Neuronal stem cell (in vitro differentiated cells): ENCODE results near the gene FAM118A.

Source experiments
- DNase-seq: peaks from one replicate; pipeline ENCODE4 v3.0.0-alpha.2; 2013; ENCODE audit warnings: low spot score
- H2AFZ ChIP-seq: one replicate; pipeline ENCODE4 v1.6.1; 2013; ENCODE audit warnings: mild to moderate bottlenecking, low read length, inconsistent platforms
- H2AK5ac ChIP-seq: 2 replicates; pipeline ENCODE4 v1.6.1; 2013; ENCODE audit warnings: low read depth, mild to moderate bottlenecking, inconsistent platforms, low read length, moderate library complexity, mixed read lengths
- H2BK120ac ChIP-seq: 2 replicates; pipeline ENCODE4 v1.6.1; 2013; ENCODE audit warnings: low read depth, mild to moderate bottlenecking, inconsistent platforms, low read length, moderate library complexity, mixed read lengths
- H2BK12ac ChIP-seq: one replicate; pipeline ENCODE4 v1.6.1; 2013; ENCODE audit warnings: low read length, inconsistent platforms
- H2BK15ac ChIP-seq: 2 replicates; pipeline ENCODE4 v1.6.1; 2013; ENCODE audit warnings: mild to moderate bottlenecking, low read length, inconsistent platforms, mixed read lengths
- H2BK5ac ChIP-seq: one replicate; pipeline ENCODE4 v1.6.1; 2013; ENCODE audit warnings: inconsistent platforms, mild to moderate bottlenecking, low read length, moderate library complexity
- H3K14ac ChIP-seq: one replicate; pipeline ENCODE4 v1.6.1; 2013; ENCODE audit warnings: low read length, inconsistent platforms
- H3K18ac ChIP-seq: 2 replicates; pipeline ENCODE4 v1.6.1; 2013; ENCODE audit warnings: low read length, inconsistent platforms
- H3K23ac ChIP-seq: 2 replicates; pipeline ENCODE4 v1.6.1; 2013; ENCODE audit warnings: low read depth, mild to moderate bottlenecking, mixed read lengths, low read length, inconsistent platforms; ENCODE audit not compliant: poor library complexity
- H3K27ac ChIP-seq: replicated peaks from 3 replicates; pipeline ENCODE4 v1.5.1; 2013; ENCODE audit warnings: low read length, inconsistent platforms
- H3K27me3 ChIP-seq, 3 experiments: 2 replicates each; pipeline ENCODE4 v1.6.1; 2013; ENCODE audit warnings: low read length in 3 of 3, mild to moderate bottlenecking in 2 of 3, inconsistent platforms in 1 of 3, low read depth in 1 of 3, mixed read lengths in 1 of 3, moderate library complexity in 1 of 3; ENCODE audit not compliant: control insufficient read depth in 3 of 3, insufficient read depth in 3 of 3
- H3K36me3 ChIP-seq, 2 donors: replicated peaks in 1 of 2; 2 replicates each; pipeline ENCODE4 v1.6.1; 2013; ENCODE audit warnings: low read length in 2 of 2; ENCODE audit not compliant: control insufficient read depth in 2 of 2, insufficient read depth in 2 of 2
- H3K4ac ChIP-seq: 2 replicates; pipeline ENCODE4 v1.6.1; 2013; ENCODE audit warnings: inconsistent platforms, mild to moderate bottlenecking, low read length, moderate library complexity
- H3K4me1 ChIP-seq, 2 donors: 1 replicate in 1 of 2; 2 replicates in 1 of 2; pipeline ENCODE4 v1.6.1; 2013; ENCODE audit warnings: low read length in 2 of 2, low read depth in 1 of 2; ENCODE audit not compliant: control insufficient read depth in 2 of 2, insufficient read depth in 1 of 2
- H3K4me2 ChIP-seq: one replicate; pipeline ENCODE4 v1.6.1; 2013; ENCODE audit warnings: mild to moderate bottlenecking, low read length, inconsistent platforms; ENCODE audit not compliant: insufficient read depth, poor library complexity, severe bottlenecking
- H3K4me3 ChIP-seq, 2 donors: 2 replicates each; pipeline ENCODE4 v1.5.1; 2013; ENCODE audit warnings: low read length in 2 of 2, mild to moderate bottlenecking in 2 of 2, inconsistent platforms in 1 of 2, moderate library complexity in 1 of 2
- H3K79me1 ChIP-seq: one replicate; pipeline ENCODE4 v1.6.1; 2013; ENCODE audit warnings: low read depth, mild to moderate bottlenecking, inconsistent platforms, low read length, moderate library complexity
- H3K9ac ChIP-seq: one replicate; pipeline ENCODE4 v1.6.1; 2013; ENCODE audit warnings: mild to moderate bottlenecking, low read depth, low read length, inconsistent platforms; ENCODE audit not compliant: poor library complexity
- H3K9me3 ChIP-seq, 2 donors: replicated peaks in 1 of 2; 2 replicates each; pipeline versions ENCODE3 to v1.6.1; 2013; ENCODE audit warnings: low read length in 2 of 2, mild to moderate bottlenecking in 2 of 2, inconsistent platforms in 1 of 2, low read depth in 1 of 2, mixed read lengths in 1 of 2, moderate library complexity in 1 of 2; ENCODE audit not compliant: control insufficient read depth in 2 of 2, insufficient read depth in 1 of 2
- H4K8ac ChIP-seq: one replicate; pipeline ENCODE4 v1.6.1; 2013; ENCODE audit warnings: low read depth, mild to moderate bottlenecking, inconsistent platforms, low read length, moderate library complexity
- H4K91ac ChIP-seq: one replicate; pipeline ENCODE4 v1.6.1; 2013; ENCODE audit warnings: low read length, low read depth, mild to moderate bottlenecking, inconsistent platforms; ENCODE audit not compliant: poor library complexity
- WGBS, 2 donors: extraction: QIAGEN DNeasy Blood & Tissue Kit; methylation state at CpG; one replicate each; pipeline ENCODE4 v1.1.7; 2013; ENCODE audit warnings: missing lambda C conversion rate in 2 of 2, mixed read lengths in 1 of 2; ENCODE audit not compliant: insufficient read length in 2 of 2, insufficient replicate concordance in 1 of 2; ENCODE audit errors: extremely low coverage in 2 of 2; 5-methylcytosine and 5-hydroxymethylcytosine counted together

Gene FAM118A

DNA sequence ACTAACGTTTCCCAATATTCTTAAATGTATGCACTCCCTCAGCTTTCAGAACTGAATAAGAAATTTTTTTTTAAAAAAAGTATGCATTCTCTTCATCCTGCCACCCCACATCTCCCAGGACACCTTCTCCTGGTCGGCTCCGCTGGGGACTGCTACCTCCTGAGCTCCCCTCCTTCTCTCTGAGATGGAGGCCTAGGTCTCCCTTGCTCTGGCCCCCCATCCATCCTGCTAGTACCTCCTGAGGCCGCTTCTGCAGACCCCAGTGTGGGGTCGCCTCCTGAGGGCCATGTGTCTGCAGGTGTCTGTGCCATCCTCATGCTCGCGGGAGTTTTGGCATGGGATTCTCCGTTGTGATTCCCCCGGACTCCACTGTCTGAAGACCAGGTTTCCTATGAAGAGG is 27.8 kb downstream of the FAM118A start:
- H3K9me3 ChIP-seq = no peaks in the 10 kb centered on the region
- H3K23ac ChIP-seq = no peak overlapping the region
- no CpG with 5 or more reads among the region's 9 CpGs for WGBS, 2 donors
- H3K9ac ChIP-seq = no peak overlapping the region
- no peak for DNase-seq
- H2AK5ac ChIP-seq = no peak overlapping the region
- H3K27ac ChIP-seq = no peak overlapping the region
- no peak overlapping the region for H2AFZ ChIP-seq
- H3K79me1 ChIP-seq = peaks cover 4% of the 10 kb centered on the region
- H3K14ac ChIP-seq = no peak overlapping the region
- H3K4me3 ChIP-seq = no peak overlapping the region
- H3K36me3 ChIP-seq = peaks cover 15 to 74% of the 10 kb centered on the region in 2 donors
- H3K4me2 ChIP-seq = no peak overlapping the region
- H2BK15ac ChIP-seq = no peak overlapping the region
- H4K8ac ChIP-seq = no peak overlapping the region
- H3K4ac ChIP-seq = no peak overlapping the region
- H3K4me1 ChIP-seq = peaks cover 0 to 19% of the 10 kb centered on the region in 2 donors
- H3K27me3 ChIP-seq = no peaks in the 10 kb centered on the region
- no peak overlapping the region for H4K91ac ChIP-seq
- H2BK120ac ChIP-seq = no peak overlapping the region
- no peak overlapping the region for H2BK12ac ChIP-seq
- H3K18ac ChIP-seq = no peak overlapping the region
- H2BK5ac ChIP-seq = no peak overlapping the region

DNA sequence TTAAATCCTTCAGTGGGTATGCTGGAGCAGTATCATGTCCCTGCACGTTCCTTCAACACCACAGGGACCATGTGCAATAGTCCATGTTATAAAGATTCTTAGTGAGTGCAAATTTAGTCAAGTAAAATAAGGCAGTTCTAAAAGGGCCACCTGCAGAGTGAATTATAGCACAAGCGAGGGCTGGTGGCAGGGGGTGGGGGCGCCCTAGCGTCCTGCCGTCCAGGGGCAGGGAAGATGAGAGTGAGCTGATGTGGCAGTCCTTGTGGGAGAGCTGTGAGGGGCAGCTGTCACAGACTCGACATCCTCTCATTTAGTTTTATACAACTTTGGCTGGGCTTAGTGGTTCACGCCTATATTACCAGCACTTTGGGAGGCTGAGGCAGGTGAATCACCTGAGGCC is 29.1 kb downstream of the FAM118A start:
- Histone ChIP-seq H3K4me3 (no peak overlapping the region), H2BK120ac (no peak overlapping the region), H4K91ac (no peak overlapping the region), H3K4ac (no peak overlapping the region), H2AFZ (no peak overlapping the region), H2BK12ac (no peak overlapping the region), H3K9me3 (no peaks in the 10 kb centered on the region), H3K18ac (no peak overlapping the region), H3K27ac (no peak overlapping the region), H2AK5ac (no peak overlapping the region), H3K4me2 (no peak overlapping the region), H3K9ac (peak overlapping the region; percentile 55), H3K23ac (no peak overlapping the region), H3K14ac (no peak overlapping the region), H4K8ac (no peak overlapping the region), H3K36me3 (peaks cover 15 to 72% of the 10 kb centered on the region in 2 donors), H3K4me1 (peaks cover 0 to 19% of the 10 kb centered on the region in 2 donors), H2BK15ac (no peak overlapping the region), H2BK5ac (no peak overlapping the region), H3K27me3 (no peaks in the 10 kb centered on the region), H3K79me1 (peaks cover 4% of the 10 kb centered on the region)
- no peak for DNase-seq
- no CpG with 5 or more reads among the region's 7 CpGs for WGBS, 2 donors

DNA sequence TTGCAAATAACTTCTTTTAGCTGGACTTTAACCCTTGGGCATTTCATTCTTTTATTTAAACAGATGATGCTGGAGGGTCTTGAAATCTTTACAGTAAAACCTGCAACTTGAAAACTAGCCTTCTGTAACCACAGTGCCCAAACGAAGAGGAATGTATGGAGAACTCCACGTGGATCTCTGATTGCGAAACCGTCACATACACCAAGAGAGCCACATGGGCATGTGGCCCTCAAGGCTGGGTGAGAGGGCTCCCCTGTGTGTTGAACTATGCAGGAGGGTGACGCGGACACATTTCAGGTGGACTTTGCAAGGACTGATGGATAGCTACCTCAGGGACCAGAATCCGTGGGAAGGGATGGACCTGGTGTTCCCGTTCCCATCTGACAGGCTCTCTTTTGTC is 30.6 kb downstream of the FAM118A start:
- Histone ChIP-seq H4K8ac (no peak overlapping the region), H2BK15ac (no peak overlapping the region), H3K4me2 (no peak overlapping the region), H2BK12ac (no peak overlapping the region), H3K23ac (no peak overlapping the region), H4K91ac (no peak overlapping the region), H3K4me3 (no peak overlapping the region), H3K27me3 (no peaks in the 10 kb centered on the region), H3K9ac (no peak overlapping the region), H3K14ac (no peak overlapping the region), H3K79me1 (peaks cover 4% of the 10 kb centered on the region), H3K4me1 (peaks cover 0 to 19% of the 10 kb centered on the region in 2 donors), H2AFZ (no peak overlapping the region), H3K36me3 (peaks cover 12 to 62% of the 10 kb centered on the region in 2 donors), H2BK5ac (no peak overlapping the region), H3K18ac (no peak overlapping the region), H3K27ac (no peak overlapping the region), H2AK5ac (no peak overlapping the region), H3K4ac (no peak overlapping the region), H3K9me3 (no peaks in the 10 kb centered on the region), H2BK120ac (no peak overlapping the region)
- WGBS, 2 donors = no CpG with 5 or more reads among the region's 8 CpGs
- no peak for DNase-seq

DNA sequence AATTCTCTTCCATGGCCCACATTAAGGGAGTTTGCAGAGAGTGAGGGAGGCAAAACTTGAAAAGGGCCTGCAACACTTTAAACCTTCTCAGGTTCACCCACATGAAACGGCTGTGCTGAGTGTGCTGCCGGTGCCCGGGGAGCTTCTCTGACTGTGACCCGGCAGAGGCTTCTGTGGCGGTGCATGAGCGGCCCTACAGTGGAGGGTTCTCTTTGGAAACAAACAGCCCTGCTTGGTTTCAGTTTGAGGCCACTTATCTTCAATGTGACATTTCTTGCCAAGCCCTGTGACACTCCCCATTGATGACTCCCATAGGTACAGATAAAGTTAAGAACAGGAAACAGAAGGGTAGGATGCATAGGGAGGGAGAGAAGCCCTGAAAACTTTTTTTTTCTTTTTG is 31.8 kb downstream of the FAM118A start:
- Histone ChIP-seq H3K4me3 (no peak overlapping the region), H2BK15ac (no peak overlapping the region), H3K4me2 (no peak overlapping the region), H3K27me3 (no peaks in the 10 kb centered on the region), H3K18ac (no peak overlapping the region), H3K4ac (no peak overlapping the region), H2BK5ac (no peak overlapping the region), H3K9me3 (no peaks in the 10 kb centered on the region), H3K23ac (no peak overlapping the region), H2AK5ac (no peak overlapping the region), H3K4me1 (peaks cover 0 to 10% of the 10 kb centered on the region in 2 donors), H4K91ac (no peak overlapping the region), H3K79me1 (peaks cover 4% of the 10 kb centered on the region), H3K36me3 (peaks cover 7 to 51% of the 10 kb centered on the region in 2 donors), H3K27ac (no peak overlapping the region), H2BK12ac (no peak overlapping the region), H3K14ac (no peak overlapping the region), H2AFZ (no peak overlapping the region), H4K8ac (no peak overlapping the region), H3K9ac (no peak overlapping the region), H2BK120ac (no peak overlapping the region)
- WGBS, 2 donors = no CpG with 5 or more reads among the region's 6 CpGs
- no peak for DNase-seq
